AG04449 (cell line): ENCODE measurements around the gene METTL13.

Experiments
- CTCF ChIA-PET: fragments of 350-600 bp; formaldehyde crosslinking; extraction: SDS; loops from one replicate; lab custom pipeline; 2021; ENCODE audit warnings: antibody characterized with exemption; lab: Yijun Ruan, JAX
- POLR2A ChIA-PET: fragments of 400-600, 350-600 bp; formaldehyde crosslinking; extraction: SDS; loops from one replicate; lab custom pipeline; 2020; ENCODE audit warnings: antibody characterized with exemption, inconsistent platforms; lab: Yijun Ruan, JAX
- DNase-seq: peaks from one replicate; pipeline ENCODE4 v3.0.0-alpha.2; 2010; ENCODE audit warnings: low read depth, low spot score
- H3K4me3 ChIP-seq: 2 replicates; pipeline ENCODE4 v1.5.1; 2011; ENCODE audit warnings: low read depth, mild to moderate bottlenecking, control low read depth, low read length
- CTCF ChIP-seq: IDR thresholded peaks from one replicate; pipeline ENCODE4 v1.5.1; 2011; ENCODE audit warnings: mild to moderate bottlenecking, moderate library complexity, low read length, control low read depth, inconsistent platforms; ENCODE audit not compliant: insufficient read depth; ENCODE audit errors: missing control alignments

The METTL13 gene

GRCh38 chr1:171748651-171749050 lies 32.8 kb upstream of the METTL13 start:
- CTCF ChIA-PET: no interaction called here
- H3K4me3 ChIP-seq: no peak overlapping the region
- no peak for DNase-seq
- TF ChIP-seq CTCF: no peak
- POLR2A ChIA-PET: no interaction called here

GRCh38 chr1:171751221-171751620 lies 30.2 kb upstream of the METTL13 start:
- no peak for TF ChIP-seq CTCF
- no peak for DNase-seq
- ChIA-PET CTCF (interaction anchor here (1.6 kb wide), 1 partner anchor 8 kb away, joined by 3 read pairs; no protein-coding TSS in a partner anchor), POLR2A (no interaction called here)
- no peak overlapping the region for H3K4me3 ChIP-seq

GRCh38 chr1:171753182-171753581 lies 28.3 kb upstream of the METTL13 start:
- H3K4me3 ChIP-seq: no peak overlapping the region
- POLR2A ChIA-PET: no interaction called here
- CTCF ChIA-PET: interaction anchor here (1.3 kb wide), 1 partner anchor 10 kb away, joined by 3 read pairs; no protein-coding TSS in a partner anchor
- no peak for TF ChIP-seq CTCF
- DNase-seq: no peak

GRCh38 chr1:171753685-171754352 lies 27.6 kb upstream of the METTL13 start:
- ChIA-PET CTCF (interaction anchor here (1.3 kb wide), 1 partner anchor 10 kb away, joined by 3 read pairs; no protein-coding TSS in a partner anchor), POLR2A (no interaction called here)
- no peak for TF ChIP-seq CTCF
- no peak overlapping the region for H3K4me3 ChIP-seq
- no peak for DNase-seq

GRCh38 chr1:171754353-171754705 lies 27.1 kb upstream of the METTL13 start:
- no peak for TF ChIP-seq CTCF
- ChIA-PET POLR2A (no interaction called here), CTCF (interaction anchor here (0.7 to 1.3 kb wide), 2 partner anchors 11 to 13 kb away, joined by 3 read pairs; no protein-coding TSS in a partner anchor)
- no peak overlapping the region for H3K4me3 ChIP-seq
- DNase-seq: no peak

GRCh38 chr1:171754971-171755370 lies 26.5 kb upstream of the METTL13 start:
- DNase-seq: no peak
- TF ChIP-seq CTCF: no peak
- POLR2A ChIA-PET: no interaction called here
- CTCF ChIA-PET: interaction anchor here (0.6 to 0.7 kb wide), 2 partner anchors 12 to 231 kb away, joined by 3 read pairs; no protein-coding TSS in a partner anchor
- H3K4me3 ChIP-seq: no peak overlapping the region
